GM12878 (cell line): ENCODE results near the gene FRMD3. TPM values are rescaled to one million over a fixed set of nuclear protein-coding genes. Genes with fewer than 3 reads are reported as not detected.

Experiments used
- ATAC-seq: fragments of 200-7000 bp; cut with Tn5 transposase; 3 replicates; pipeline ENCODE4 v1.9.1; 2020; ENCODE audit warnings: mild to moderate bottlenecking, moderate library complexity
- BruUV-seq: library from RNA; stranded (reverse); fragments of 400-500 nt; replicated peaks from 2 replicates; lab custom pipeline; 2021; lab: Mats Ljungman, UMichigan
- CTCF ChIA-PET: fragments of 300-600 bp; sonication (Branson Sonifier 250); formaldehyde crosslinking; extraction: SDS; loops from one replicate; lab custom pipeline; 2021; ENCODE audit warnings: inconsistent platforms; lab: Yijun Ruan, JAX
- POLR2A ChIA-PET: fragments of 350-600 bp; formaldehyde crosslinking; extraction: SDS; loops from one replicate; lab custom pipeline; 2021; ENCODE audit warnings: inconsistent platforms; lab: Charles Lee
- RAD21 ChIA-PET: fragments of 300-600 bp; sonication (Branson Sonifier 250); formaldehyde crosslinking; loops from one replicate; lab custom pipeline; 2023; ENCODE audit warnings: antibody characterized with exemption; ENCODE audit not compliant: unreplicated experiment; lab: Charles Lee
- SMC1A ChIA-PET: fragments of 300-600 bp; sonication (Branson Sonifier 250); formaldehyde crosslinking; loops from one replicate; lab custom pipeline; 2023; ENCODE audit not compliant: unreplicated experiment, uncharacterized antibody; lab: Charles Lee
- DNase-seq: peaks from one replicate; pipeline ENCODE4 v3.0.0-alpha.2; 2011; ENCODE audit warnings: low read depth, low spot score
- FAIRE-seq: peaks from 3 replicates; lab custom pipeline; 2011; peaks lifted over from hg19 to GRCh38; lab: Jason Lieb, UNC
- H2AFZ ChIP-seq: 2 replicates; pipeline ENCODE4 v1.6.0; 2011; ENCODE audit warnings: low read depth, low read length, control low read depth; ENCODE audit not compliant: control insufficient read depth
- H3K27ac ChIP-seq: 2 replicates; pipeline ENCODE4 v1.5.1; 2011; ENCODE audit warnings: control low read depth; ENCODE audit not compliant: control insufficient read depth, insufficient read depth
- H3K27me3 ChIP-seq, 2 experiments: replicated peaks in 1 of 2; 2 replicates each; pipeline versions ENCODE4 v1.6.0 to v1.6.1; 2011; ENCODE audit warnings: low read length in 1 of 2; ENCODE audit not compliant: control insufficient read depth in 2 of 2, insufficient read depth in 2 of 2
- H3K36me3 ChIP-seq, 2 experiments: 2 replicates each; pipeline ENCODE4 v1.5.1; 2011; ENCODE audit warnings: low read length in 1 of 2; ENCODE audit not compliant: control insufficient read depth in 2 of 2, insufficient read depth in 2 of 2
- H3K4me1 ChIP-seq: 2 replicates; pipeline ENCODE4 v1.6.1; 2011; ENCODE audit warnings: mild to moderate bottlenecking, low read length, moderate library complexity, mixed read lengths; ENCODE audit not compliant: control insufficient read depth, insufficient read depth
- H3K4me2 ChIP-seq: 2 replicates; pipeline ENCODE4 v1.6.0; 2011; ENCODE audit warnings: control low read depth; ENCODE audit not compliant: control insufficient read depth, insufficient read depth
- H3K4me3 ChIP-seq: fragments of 200-600 bp; sonication (generic); 2 replicates; pipeline ENCODE4 v1.5.1; 2016
- H3K79me2 ChIP-seq: 2 replicates; pipeline ENCODE4 v1.6.0; 2011; ENCODE audit warnings: low read length; ENCODE audit not compliant: control insufficient read depth, insufficient read depth
- H3K9ac ChIP-seq: 2 replicates; pipeline ENCODE4 v1.8.0; 2011; ENCODE audit warnings: low read length, control low read depth, mixed read lengths; ENCODE audit not compliant: control insufficient read depth, insufficient read depth
- H3K9me3 ChIP-seq: replicated peaks from 3 replicates; pipeline ENCODE4 v1.5.1; 2011; ENCODE audit warnings: mild to moderate bottlenecking, low read length; ENCODE audit not compliant: control insufficient read depth, insufficient read depth
- H4K20me1 ChIP-seq: 2 replicates; pipeline ENCODE4 v1.6.0; 2011; ENCODE audit not compliant: control insufficient read depth, insufficient read depth
- BCL3 ChIP-seq: IDR thresholded peaks from 2 replicates; pipeline ENCODE4 v1.6.1; 2011; ENCODE audit warnings: borderline replicate concordance, low read depth, mild to moderate bottlenecking, moderate library complexity, low read length; ENCODE audit not compliant: insufficient read depth, poor library complexity, severe bottlenecking
- GABPA ChIP-seq: IDR thresholded peaks from 2 replicates; pipeline ENCODE4 v1.6.1; 2014; ENCODE audit warnings: antibody characterized with exemption, low read depth, mild to moderate bottlenecking, inconsistent platforms
- IKZF2 ChIP-seq, 2 experiments: fragments of 450-650 bp; IDR thresholded peaks; 2 replicates each; pipeline ENCODE4 v1.6.1; 2017; ENCODE audit warnings: mild to moderate bottlenecking in 2 of 2, moderate library complexity in 2 of 2
- KLF5 ChIP-seq: fragments of 450-650 bp; IDR thresholded peaks from 2 replicates; pipeline ENCODE4 v1.6.1; 2014; ENCODE audit warnings: mild to moderate bottlenecking; ENCODE audit not compliant: partially characterized antibody
- NFYB ChIP-seq: IDR thresholded peaks from 2 replicates; pipeline ENCODE4 v1.6.1; 2011; ENCODE audit warnings: low read depth, mild to moderate bottlenecking, low read length, improper control_type of control experiment, moderate library complexity; ENCODE audit not compliant: insufficient read depth
- NR2C1 ChIP-seq: fragments of 450-650 bp; IDR thresholded peaks from 2 replicates; pipeline ENCODE4 v1.6.1; 2017; ENCODE audit warnings: antibody characterized with exemption, mild to moderate bottlenecking, moderate library complexity
- NR2C2 ChIP-seq: IDR thresholded peaks from 2 replicates; pipeline ENCODE4 v1.6.1; 2011; ENCODE audit warnings: borderline replicate concordance, low read depth; ENCODE audit not compliant: control insufficient read depth, insufficient read length
- POLR2A ChIP-seq: IDR thresholded peaks from 2 replicates; pipeline ENCODE4 v1.6.1; 2011; ENCODE audit warnings: low read depth, mild to moderate bottlenecking, low read length
- RELB ChIP-seq: fragments of 450-650 bp; IDR thresholded peaks from 2 replicates; pipeline ENCODE4 v1.6.1; 2017; ENCODE audit warnings: low read depth, mild to moderate bottlenecking, moderate library complexity
- SIX5 ChIP-seq: IDR thresholded peaks from 2 replicates; pipeline ENCODE4 v1.6.1; 2011; ENCODE audit warnings: mild to moderate bottlenecking, low read depth, low read length, moderate library complexity; ENCODE audit not compliant: severe bottlenecking
- TARDBP ChIP-seq: IDR thresholded peaks from 2 replicates; pipeline ENCODE4 v1.6.1; 2016; ENCODE audit warnings: borderline replicate concordance
- ZZZ3 ChIP-seq: IDR thresholded peaks from 2 replicates; pipeline ENCODE4 v1.6.1; 2011; ENCODE audit warnings: low read depth; ENCODE audit not compliant: control insufficient read depth, insufficient read length
- WGBS: methylation state at CpG from one replicate; pipeline ENCODE4 v1.1.6; 2016; ENCODE audit warnings: low lambda C conversion rate; ENCODE audit not compliant: insufficient replicate concordance, insufficient coverage; ENCODE audit errors: missing lambda C conversion rate; 5-methylcytosine and 5-hydroxymethylcytosine counted together
- in situ Hi-C: fragments of 300-500 bp; cut with MboI; formaldehyde crosslinking; loops from 9 replicates; pipeline ENCODE4 v1.14.3; 2018; ENCODE audit warnings: mixed read lengths
- intact Hi-C: fragments of 100-400 bp; cut with micrococcal nuclease; formaldehyde crosslinking; loops from one replicate; pipeline ENCODE4 v1.14.2; 2022; ENCODE audit not compliant: unreplicated experiment
- polyA plus RNA-seq, 11 experiments: library from polyadenylated mRNA; depleted of rRNA in 4 of 11; unstranded in 6 of 11; stranded (reverse) in 5 of 11; fragments of >200 nt; fragmentation: Nextera tagmentation in 4 of 11; fragmentation: Illumina TruSeq in 1 of 11; extraction: Ambion mirVana in 4 of 11; extraction: Trizol in 1 of 11; gene quantifications; 1 replicate in 1 of 11; 2 replicates in 10 of 11; pipeline versions ENCODE4 v1.2.1 to v1.2.3, GENCODE V29; 2011 to 2016; ENCODE audit warnings: inconsistent platforms in 2 of 11, missing spikeins in 2 of 11, low read depth in 1 of 11
- total RNA-seq, 4 experiments: library from RNA; depleted of rRNA in 3 of 4; stranded (reverse); fragments of >200 nt in 3 of 4; fragmentation: Illumina TruSeq in 1 of 4; extraction: Trizol in 1 of 4; gene quantifications; 2 replicates each; pipeline versions ENCODE4 v1.2.1 to v1.2.3, GENCODE V29; 2013 to 2021

The FRMD3 gene
- total and polyA plus RNA-seq, 10 of the 15 experiments (the other 5 are each of a cell fraction or from before 2014, with no cell fraction given) = 0.04 to 0.68 (median 0.21) TPM; not detected in 1

GRCh38 chr9:83239747-83240146, 298.5 kb downstream of the FRMD3 start:
- Histone ChIP-seq H2AFZ (no peak overlapping the region), H3K79me2 (no peaks in the 10 kb centered on the region), H4K20me1 (no peaks in the 10 kb centered on the region), H3K4me3 (no peak overlapping the region), H3K9ac (no peak overlapping the region), H3K27ac (no peak overlapping the region), H3K4me2 (no peak overlapping the region), H3K27me3 (no peaks in the 10 kb centered on the region), H3K4me1 (no peaks in the 10 kb centered on the region), H3K36me3 (no peaks in the 10 kb centered on the region), H3K9me3 (no peaks in the 10 kb centered on the region)
- ChIA-PET RAD21 (no interaction called here), POLR2A (no interaction called here), SMC1A (no interaction called here), CTCF (interaction anchor here (1.2 kb wide), 1 partner anchor 304 kb away, joined by 5 read pairs; no protein-coding TSS in a partner anchor)
- intact Hi-C loops = no loop called here
- FAIRE-seq = no peak
- no peak for TF ChIP-seq NR2C2
- no peak for TF ChIP-seq NFYB
- TF ChIP-seq KLF5 = no peak
- TF ChIP-seq TARDBP = no peak
- ATAC-seq = no peak
- BruUV-seq = no TSS peak
- in situ Hi-C loops = no loop called here
- DNase-seq = no peak

GRCh38 chr9:83238871-83239640, 299.1 kb downstream of the FRMD3 start:
- no TSS peak for BruUV-seq
- no peaks in the 10 kb centered on the region for H3K4me1 ChIP-seq
- FAIRE-seq (no peak), DNase-seq (no peak), ATAC-seq (no peak)
- no peaks in the 10 kb centered on the region for H3K36me3 ChIP-seq
- POLR2A ChIA-PET = no interaction called here
- SMC1A ChIA-PET = no interaction called here
- no peak overlapping the region for H3K4me3 ChIP-seq
- 15% methylated on average over 6 of the region's 6 CpGs for WGBS
- H3K9me3 ChIP-seq = no peaks in the 10 kb centered on the region
- H3K9ac ChIP-seq = no peak overlapping the region
- in situ Hi-C loops = no loop called here
- intact Hi-C loops = no loop called here
- no peaks in the 10 kb centered on the region for H3K27me3 ChIP-seq
- CTCF ChIA-PET = interaction anchor here (1.2 kb wide), 1 partner anchor 305 kb away, joined by 5 read pairs; no protein-coding TSS in a partner anchor
- no peaks in the 10 kb centered on the region for H3K79me2 ChIP-seq
- no peak overlapping the region for H3K27ac ChIP-seq
- H2AFZ ChIP-seq = no peak overlapping the region
- H4K20me1 ChIP-seq = no peaks in the 10 kb centered on the region
- RAD21 ChIA-PET = no interaction called here
- H3K4me2 ChIP-seq = no peak overlapping the region
- TF ChIP-seq GABPA (no peak), IKZF2 (IDR thresholded peaks at IDR 0.05) (no peak), ZZZ3 (no peak), BCL3 (no peak), RELB (no peak), NR2C1 (no peak), POLR2A (no peak), SIX5 (no peak)
